Hepatocyte (in vitro differentiated cells): ENCODE measurements around the gene RPL10.

Experiments
- CTCF ChIP-seq: fragments of 200-600 bp; sonication (generic); IDR thresholded peaks from 2 replicates; pipeline ENCODE4 v1.5.1; 2016; ENCODE audit warnings: antibody characterized with exemption, mild to moderate bottlenecking; ENCODE audit not compliant: poor library complexity
- EZH2phosphoT487 ChIP-seq: fragments of 200-600 bp; sonication (generic); IDR thresholded peaks from one replicate; pipeline ENCODE4 v1.6.1; 2018; ENCODE audit warnings: antibody characterized with exemption, mild to moderate bottlenecking, low read depth, moderate library complexity; ENCODE audit not compliant: unreplicated experiment, severe bottlenecking

GRCh38 chrX:154397888-154398667 is at the start of gene RPL10:
- TF ChIP-seq EZH2phosphoT487 = no peak
- TF ChIP-seq CTCF = no peak
